ENCODE results near the gene ANKRD37.
A peak's percentile ranks its signal among the peaks of the same experiment; 100 is the strongest.

ANKRD37 gene

GRCh38 chr4:185364886-185365285, 31.8 kb upstream of the ANKRD37 start:
- DNase-seq (ENCODE audit: low read depth) = no peak
- no peak overlapping the region for H3K4me3 ChIP-seq (ENCODE audit: control insufficient read depth, low read depth, low read length)
- no peak for TF ChIP-seq CTCF (conservative IDR thresholded peaks at IDR 0.05; ENCODE audit: control insufficient read depth, insufficient read depth, low read depth, low read length)

- DNase-seq (ENCODE audit: low read depth) = peak; percentile 30
- TF ChIP-seq CTCF (conservative IDR thresholded peaks at IDR 0.05; ENCODE audit: control insufficient read depth, insufficient read depth, low read depth, low read length) = no peak
- H3K4me3 ChIP-seq (ENCODE audit: control insufficient read depth, low read depth, low read length) = no peak overlapping the region
Measured at GRCh38 chr4:185369731-185370130, 26.9 kb upstream of the ANKRD37 start.

GRCh38 chr4:185370268-185370949, 26.2 kb upstream of the ANKRD37 start:
- TF ChIP-seq CTCF (conservative IDR thresholded peaks at IDR 0.05; ENCODE audit: control insufficient read depth, insufficient read depth, low read depth, low read length) = no peak
- DNase-seq (ENCODE audit: low read depth) = no peak

GRCh38 chr4:185371702-185372101, 24.9 kb upstream of the ANKRD37 start:
- no peak for DNase-seq (ENCODE audit: low read depth)
- no peak for TF ChIP-seq CTCF (conservative IDR thresholded peaks at IDR 0.05; ENCODE audit: control insufficient read depth, insufficient read depth, low read depth, low read length)
- no peak overlapping the region for H3K4me3 ChIP-seq (ENCODE audit: control insufficient read depth, low read depth, low read length)

More at GRCh38 chr4:185370268-185370949, 26.2 kb upstream of the ANKRD37 start:
- H3K4me3 ChIP-seq (ENCODE audit: control insufficient read depth, low read depth, low read length) = no peak overlapping the region

- TF ChIP-seq CTCF (conservative IDR thresholded peaks at IDR 0.05; ENCODE audit: control insufficient read depth, insufficient read depth, low read depth, low read length) = no peak
- no peak for DNase-seq (ENCODE audit: low read depth)
Measured at GRCh38 chr4:185374027-185374426, 22.6 kb upstream of the ANKRD37 start.

GRCh38 chr4:185374573-185374972, 22.1 kb upstream of the ANKRD37 start:
- no peak overlapping the region for H3K4me3 ChIP-seq (ENCODE audit: control insufficient read depth, low read depth, low read length)
- TF ChIP-seq CTCF (conservative IDR thresholded peaks at IDR 0.05; ENCODE audit: control insufficient read depth, insufficient read depth, low read depth, low read length) = no peak

More at GRCh38 chr4:185374027-185374426, 22.6 kb upstream of the ANKRD37 start:
- H3K4me3 ChIP-seq (ENCODE audit: control insufficient read depth, low read depth, low read length) = no peak overlapping the region

More at GRCh38 chr4:185374573-185374972, 22.1 kb upstream of the ANKRD37 start:
- no peak for DNase-seq (ENCODE audit: low read depth)
